ENCODE results near the gene OXER1. TPM values are rescaled to one million over a fixed set of nuclear protein-coding genes. Genes with fewer than 3 reads are reported as not detected.

Gene OXER1
- total RNA-seq, 1 experiment from 2014 or later: not detected

DNA sequence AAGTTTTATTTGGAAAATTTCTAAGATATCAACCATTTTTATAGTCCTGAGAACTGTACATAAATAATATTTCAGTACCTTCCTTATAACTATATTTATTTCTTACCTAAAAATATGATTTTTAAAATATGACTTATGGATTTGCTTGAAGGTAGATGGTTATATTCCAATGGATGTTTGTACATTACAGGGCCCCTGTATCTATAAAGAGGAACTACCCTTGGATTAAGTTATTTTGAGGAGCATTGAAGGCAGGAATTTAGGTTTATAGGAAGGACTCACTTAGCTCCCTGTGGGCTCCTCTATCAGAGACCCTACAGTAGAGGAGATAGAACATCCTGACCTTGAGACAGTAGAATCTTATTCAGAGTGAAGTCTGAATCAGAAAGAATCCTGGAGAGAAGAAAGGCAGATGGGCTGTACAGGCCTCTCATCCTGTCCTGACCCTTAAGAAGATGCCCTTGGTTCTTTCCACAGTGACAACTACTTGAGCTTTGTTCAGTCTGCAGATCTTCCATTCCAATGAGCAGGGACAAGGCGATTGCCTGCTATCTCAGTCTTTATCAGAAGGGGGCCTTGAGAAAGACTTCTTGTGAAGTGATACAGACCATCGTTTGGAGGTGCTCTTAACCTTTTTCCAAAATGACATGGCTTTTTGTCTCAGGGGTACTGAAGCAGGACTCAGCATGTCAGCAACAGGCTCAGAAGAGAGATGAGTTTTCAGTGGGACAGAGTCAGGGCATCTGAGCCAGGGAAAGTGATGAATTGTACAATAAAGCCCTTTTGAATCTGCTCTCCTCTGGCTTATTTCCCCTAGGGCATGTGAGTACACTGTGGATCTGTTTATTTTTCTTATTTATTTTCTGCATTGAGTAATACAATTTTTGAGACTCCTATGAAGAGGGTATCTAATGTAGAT lies 20.9 kb downstream of the OXER1 start:
- intact Hi-C loops (cut with micrococcal nuclease; ENCODE audit: unreplicated experiment): no loop called here
- Histone ChIP-seq H3K27me3 (ENCODE audit: insufficient read depth, low read depth) (no peaks in the 10 kb centered on the region), H3K4me3 (no peak overlapping the region), H3K79me2 (ENCODE audit: low read depth) (no peaks in the 10 kb centered on the region), H2AFZ (no peak overlapping the region), H3K27ac (no peak overlapping the region), H3K36me3 (ENCODE audit: low read depth) (peaks cover 12% of the 10 kb centered on the region), H3K4me1 (replicated peaks; ENCODE audit: insufficient read depth) (no peaks in the 10 kb centered on the region), H3K4me2 (no peak overlapping the region), H3K9me3 (ENCODE audit: insufficient read depth, low read depth) (peaks cover 4% of the 10 kb centered on the region; the same call in 1 of the 2 replicates), H3K9me2 (ENCODE audit: insufficient read depth) (no peaks in the 10 kb centered on the region), H3F3A (ENCODE audit: insufficient read depth, low read depth) (no peaks in the 10 kb centered on the region), H4K20me1 (ENCODE audit: insufficient read depth) (no peaks in the 10 kb centered on the region)
- no peak for DNase-seq
- CTCF ChIA-PET: no interaction called here
- no TSS peak for BruUV-seq (replicated peaks)
- TF ChIP-seq CTCF (conservative IDR thresholded peaks at IDR 0.05) (no peak), EZH2 (IDR thresholded peaks at IDR 0.05; ENCODE audit: low read depth) (no peak)
- POLR2A ChIA-PET (ENCODE audit: unreplicated experiment): no interaction called here

- intact Hi-C loops (cut with micrococcal nuclease; ENCODE audit: unreplicated experiment): no loop called here
These were observed 22.8 kb downstream of the OXER1 start for GRCh38 chr2:42741140-42741539.

More at GRCh38 chr2:42741140-42741539, 22.8 kb downstream of the OXER1 start:
- POLR2A ChIA-PET (ENCODE audit: unreplicated experiment): interaction anchor here (0.6 kb wide), 1 partner anchor 529 kb away, joined by 19 read pairs; no protein-coding TSS in a partner anchor
- no peaks in the 10 kb centered on the region for H3K79me2 ChIP-seq (ENCODE audit: low read depth)
- peaks cover 12% of the 10 kb centered on the region for H3K36me3 ChIP-seq (ENCODE audit: low read depth)
- no peaks in the 10 kb centered on the region for H4K20me1 ChIP-seq (ENCODE audit: insufficient read depth)
- H3F3A ChIP-seq (ENCODE audit: insufficient read depth, low read depth): no peaks in the 10 kb centered on the region
- no peaks in the 10 kb centered on the region for H3K9me2 ChIP-seq (ENCODE audit: insufficient read depth)
- no peak overlapping the region for H3K27ac ChIP-seq
- no peaks in the 10 kb centered on the region for H3K4me1 ChIP-seq (replicated peaks; ENCODE audit: insufficient read depth)
- H3K4me2 ChIP-seq: no peak overlapping the region
- no peaks in the 10 kb centered on the region for H3K27me3 ChIP-seq (ENCODE audit: insufficient read depth, low read depth)
- DNase-seq: no peak
- no peak for TF ChIP-seq EZH2 (IDR thresholded peaks at IDR 0.05; ENCODE audit: low read depth)
- TF ChIP-seq CTCF (conservative IDR thresholded peaks at IDR 0.05): no peak
- no peak overlapping the region for H3K4me3 ChIP-seq
- CTCF ChIA-PET: no interaction called here
- H3K9me3 ChIP-seq (ENCODE audit: insufficient read depth, low read depth): peaks cover 6% of the 10 kb centered on the region; the same call in 1 of the 2 replicates
- H2AFZ ChIP-seq: no peak overlapping the region
- no TSS peak for BruUV-seq (replicated peaks)
